HG03442 (cell line): ENCODE results near the gene KLRF1.

Source experiments
- ATAC-seq: cut with Tn5 transposase; IDR thresholded peaks from one replicate; pipeline ENCODE4 v1.9.1; 2021; ENCODE audit warnings: mild to moderate bottlenecking, moderate library complexity; ENCODE audit not compliant: unreplicated experiment

KLRF1 gene, protein sequence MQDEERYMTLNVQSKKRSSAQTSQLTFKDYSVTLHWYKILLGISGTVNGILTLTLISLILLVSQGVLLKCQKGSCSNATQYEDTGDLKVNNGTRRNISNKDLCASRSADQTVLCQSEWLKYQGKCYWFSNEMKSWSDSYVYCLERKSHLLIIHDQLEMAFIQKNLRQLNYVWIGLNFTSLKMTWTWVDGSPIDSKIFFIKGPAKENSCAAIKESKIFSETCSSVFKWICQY

GRCh38 chr12:9827209-9827888 lies at the start of gene KLRF1:
Gene KLRF1 (plus strand): TSS chr12:9827481. CDS start chr12:9827545, 64 bp downstream.
- ATAC-seq: no peak

GRCh38 chr12:9779209-9779608 lies 48.1 kb upstream of the KLRF1 start:
- no peak for ATAC-seq

- ATAC-seq: no peak
Observed at GRCh38 chr12:9781360-9781759, 45.9 kb upstream of the KLRF1 start.

- no peak for ATAC-seq
Observed at GRCh38 chr12:9782547-9783382, 44.5 kb upstream of the KLRF1 start.

GRCh38 chr12:9784326-9784725 lies 43.0 kb upstream of the KLRF1 start:
- no peak for ATAC-seq

DNA sequence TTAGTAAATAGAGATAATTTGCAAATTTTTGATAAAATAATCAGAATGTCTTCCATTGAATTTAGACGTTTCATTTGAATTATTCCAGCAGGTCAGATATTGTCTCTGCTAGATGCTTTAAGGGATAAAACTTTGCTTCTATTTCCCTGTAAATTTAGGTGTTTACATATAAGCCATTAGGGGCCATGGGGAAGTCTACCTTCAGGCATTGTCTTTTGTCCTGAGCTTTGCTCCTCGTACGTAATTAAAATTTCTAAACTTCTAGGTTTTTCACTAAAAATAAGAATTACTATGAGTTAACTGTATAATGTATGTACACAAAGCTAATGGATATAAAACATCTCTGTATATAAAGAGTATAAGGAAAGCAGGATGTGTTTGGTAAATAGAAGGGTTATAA lies 42.5 kb upstream of the KLRF1 start:
- ATAC-seq: no peak

DNA sequence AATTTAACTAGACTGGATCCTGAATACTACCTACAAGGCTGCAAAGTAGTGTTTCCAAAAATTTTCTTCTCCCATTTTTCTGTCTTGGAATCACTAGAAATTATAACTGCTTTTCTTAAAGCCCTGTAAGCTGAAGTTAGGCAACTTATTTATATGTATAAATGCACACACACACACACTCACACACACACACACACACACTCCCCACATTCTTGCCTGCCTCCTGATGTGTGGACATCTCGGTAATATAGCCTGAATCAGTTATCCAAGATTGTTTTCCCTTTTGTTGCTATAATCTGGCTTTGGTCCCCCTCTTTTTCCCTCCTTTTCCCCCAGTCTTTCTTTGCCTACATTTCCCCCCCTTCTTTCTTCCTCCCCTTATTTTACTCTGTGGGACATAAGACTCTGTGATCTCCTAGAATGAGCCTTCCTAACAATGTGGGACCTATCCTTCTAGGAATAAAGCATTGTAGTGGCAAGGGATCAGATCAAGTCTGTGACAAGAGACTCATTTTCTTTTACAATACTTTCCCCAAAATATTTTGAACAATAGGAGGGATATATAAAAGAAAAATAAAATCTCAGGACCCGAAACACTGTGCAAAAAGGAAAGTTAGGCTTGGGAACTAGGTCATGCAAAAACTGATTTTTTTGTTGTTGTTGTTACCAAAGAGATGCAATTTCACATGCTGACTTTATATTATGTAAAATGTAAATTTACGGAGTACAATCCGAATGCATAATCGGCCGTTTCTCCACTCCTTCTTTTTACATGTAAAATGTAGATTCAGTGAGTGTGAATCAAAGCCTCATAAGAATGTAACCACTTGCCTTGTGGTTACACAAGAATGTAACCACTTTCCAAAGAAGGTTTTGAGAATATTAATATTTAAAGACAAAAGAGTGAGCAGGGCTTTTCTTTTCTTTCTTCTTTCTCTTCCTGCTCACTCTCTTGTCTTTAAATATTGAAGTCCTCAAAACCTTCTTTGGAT lies 40.3 kb upstream of the KLRF1 start:
- ATAC-seq: no peak

DNA sequence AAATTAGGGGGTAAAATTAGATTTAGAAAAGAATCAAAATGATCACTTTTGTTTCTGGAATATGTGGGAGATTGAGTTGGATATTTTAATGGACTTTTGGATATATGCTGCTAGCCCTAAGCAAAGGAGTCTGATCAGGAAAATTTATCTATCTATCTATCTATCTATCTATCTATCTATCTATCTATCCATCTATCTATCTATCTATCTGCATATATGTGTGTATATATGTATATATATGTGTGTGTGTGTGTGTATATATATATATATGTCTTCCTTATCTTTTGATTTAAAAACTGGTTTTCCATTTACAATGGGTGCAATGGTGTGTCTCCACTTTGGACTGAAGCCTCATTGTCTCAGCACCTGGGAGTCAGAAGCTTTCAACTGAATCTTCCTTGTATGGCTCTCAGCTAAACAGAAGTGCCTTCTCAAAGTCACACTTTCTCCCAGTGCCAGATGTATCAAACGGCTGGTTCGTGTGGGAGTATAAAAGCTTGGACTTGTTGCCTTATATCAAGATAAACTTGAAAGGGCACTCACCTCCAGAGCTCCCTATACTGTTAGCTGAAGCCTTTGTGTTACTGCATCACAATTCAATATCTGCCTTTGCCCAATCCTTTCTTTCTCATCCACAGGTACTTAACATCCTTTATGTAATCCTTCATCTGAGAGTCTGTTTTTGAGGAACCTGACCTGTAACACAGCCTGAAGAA lies 34.9 kb upstream of the KLRF1 start:
- ATAC-seq: no peak

DNA sequence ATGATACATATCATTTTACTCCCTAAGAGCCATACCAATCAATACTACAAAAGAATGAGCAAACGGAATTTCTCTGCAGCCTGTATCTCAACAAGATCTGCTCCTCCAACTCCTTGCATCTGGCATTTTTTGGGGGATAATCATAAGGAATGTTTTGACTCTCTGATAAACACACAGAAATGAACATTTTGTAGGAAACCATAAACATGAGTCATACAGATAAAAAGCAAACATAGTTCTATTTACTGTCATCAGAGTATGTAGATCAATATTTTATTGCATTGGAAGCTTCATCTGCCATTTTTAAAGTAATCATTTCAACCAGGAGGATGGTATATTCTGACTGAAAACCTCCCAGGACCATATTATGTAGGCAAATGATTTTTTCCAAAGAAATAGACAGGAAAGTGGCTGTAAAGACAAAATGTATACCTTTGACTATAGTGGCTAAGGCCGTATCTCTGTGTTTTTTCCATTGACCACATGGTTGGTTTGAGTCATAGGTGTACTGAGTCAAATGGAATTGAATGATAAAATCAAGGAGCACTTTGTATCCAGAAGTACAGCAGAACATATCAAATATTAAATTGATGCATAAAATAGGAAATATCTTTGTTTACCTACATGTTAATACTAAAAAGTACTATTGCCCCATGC lies 34.2 kb upstream of the KLRF1 start:
- ATAC-seq: no peak

- ATAC-seq: no peak
Observed at GRCh38 chr12:9793779-9794395, 33.4 kb upstream of the KLRF1 start.

GRCh38 chr12:9794484-9795093 lies 32.7 kb upstream of the KLRF1 start:
- no peak for ATAC-seq

- no peak for ATAC-seq
Observed at GRCh38 chr12:9795945-9796344, 31.3 kb upstream of the KLRF1 start.

GRCh38 chr12:9796346-9796745 lies 30.9 kb upstream of the KLRF1 start:
- ATAC-seq: no peak

DNA sequence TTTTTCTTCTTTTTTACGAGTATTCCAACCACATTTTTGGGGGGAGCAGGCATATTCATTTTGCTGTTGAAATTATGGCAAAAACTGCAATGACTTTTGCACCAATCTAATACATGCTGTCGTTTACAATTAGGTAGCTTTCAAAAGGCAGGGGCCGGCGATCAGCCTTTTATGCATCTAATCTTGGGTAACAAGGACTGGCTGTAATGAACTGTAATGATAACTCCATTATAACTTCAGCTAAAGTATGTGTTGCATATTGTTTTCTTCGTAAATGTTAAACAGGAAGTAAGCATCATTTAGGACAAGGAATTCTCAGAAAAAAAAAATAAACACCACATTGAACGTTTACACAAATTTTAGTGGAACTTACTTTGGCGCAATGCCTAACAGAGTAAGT lies 30.3 kb upstream of the KLRF1 start:
- ATAC-seq: no peak

DNA sequence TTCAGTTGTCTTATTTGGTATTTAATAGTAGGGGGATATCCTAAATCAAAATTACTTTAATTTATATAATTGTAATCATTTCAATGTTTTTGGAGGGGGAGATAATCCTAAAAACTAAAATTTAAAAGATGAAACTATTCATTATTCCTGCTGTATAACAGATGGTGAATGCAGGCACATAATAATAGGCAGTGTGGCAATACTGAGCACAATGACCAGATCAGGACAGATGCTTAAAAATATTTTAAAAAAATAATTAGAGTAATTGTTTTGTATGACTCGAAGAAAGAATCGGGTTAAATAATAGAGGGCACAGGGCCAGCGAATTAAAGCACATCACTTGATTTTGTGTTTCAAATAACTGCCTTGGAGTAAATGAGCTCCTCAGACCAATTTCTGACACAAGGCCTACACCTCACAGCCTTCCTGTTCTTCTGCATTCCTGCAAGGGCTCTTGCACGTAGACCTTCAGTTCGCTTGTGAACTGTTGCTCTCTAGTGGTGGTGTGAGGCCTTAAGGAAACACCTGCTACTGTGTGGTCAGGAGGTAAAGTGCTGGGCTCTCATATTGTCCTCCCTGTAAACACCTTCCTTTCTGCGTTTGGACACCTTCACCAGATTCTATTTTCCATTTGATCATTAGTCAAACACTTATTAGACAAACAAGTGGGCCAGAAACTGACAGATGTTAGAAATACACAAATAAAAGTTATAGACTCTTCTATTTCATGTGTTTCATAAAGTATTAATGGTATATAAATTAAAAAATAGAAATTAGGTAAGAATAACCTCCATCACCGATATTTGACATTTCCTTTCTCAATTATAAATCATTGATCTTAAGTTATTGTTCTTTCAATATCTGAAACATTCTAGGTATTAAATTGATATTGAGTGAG lies 29.3 kb upstream of the KLRF1 start:
- ATAC-seq: peak; percentile 88

GRCh38 chr12:9799961-9800360 lies 27.3 kb upstream of the KLRF1 start:
- ATAC-seq: no peak

- no peak for ATAC-seq
Observed at GRCh38 chr12:9805883-9806282, 21.4 kb upstream of the KLRF1 start.

DNA sequence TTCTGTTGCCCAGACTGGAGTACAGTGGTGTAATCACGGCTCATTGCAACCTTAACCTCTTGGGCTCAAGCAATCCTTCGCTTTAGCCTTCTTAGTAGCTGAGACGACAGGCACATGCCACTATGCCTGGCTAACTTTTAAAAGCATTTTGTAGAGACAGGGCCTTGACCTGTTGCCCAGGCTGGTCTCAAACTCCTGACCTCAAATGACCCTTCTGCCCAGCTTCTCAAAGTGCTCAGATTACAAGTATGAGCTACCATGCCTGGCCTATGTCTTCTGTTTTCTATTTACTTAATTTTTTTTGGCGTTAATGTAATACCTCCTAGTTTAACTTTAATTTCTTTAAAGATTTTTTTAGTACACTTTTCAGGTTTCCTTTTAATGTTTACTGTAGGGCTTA lies 20.6 kb upstream of the KLRF1 start:
- ATAC-seq: no peak
